ENCODE data around the gene OR5B2.
"Not testable (repeated sequence)": the region's sequence is repeated elsewhere in the genome, so short reads cannot be mapped to it uniquely, and the experiment has no call there.

OR5B2 gene

GRCh38 chr11:58428021-58428420 lies at the start of gene OR5B2:
TSS of gene OR5B2 (minus strand) at chr11:58428121. CDS start at chr11:58423261, 4,860 bp downstream.
- no peak for DNase-seq (ENCODE audit: low spot score)

- DNase-seq (ENCODE audit: low spot score): no peak
Observed at GRCh38 chr11:58471892-58472291, 44.0 kb upstream of the OR5B2 start.

- no peak for DNase-seq (ENCODE audit: low spot score)
Observed at GRCh38 chr11:58466293-58466692, 38.4 kb upstream of the OR5B2 start.

- DNase-seq (ENCODE audit: low spot score): no peak
Observed at GRCh38 chr11:58465690-58466089, 37.8 kb upstream of the OR5B2 start.

GRCh38 chr11:58451585-58451984 lies 23.7 kb upstream of the OR5B2 start:
- DNase-seq (ENCODE audit: low spot score): no peak

- DNase-seq (ENCODE audit: low spot score): no peak
Observed at GRCh38 chr11:58446294-58446693, 18.4 kb upstream of the OR5B2 start.

- DNase-seq (ENCODE audit: low spot score): no peak
Observed at GRCh38 chr11:58444300-58444699, 16.4 kb upstream of the OR5B2 start.

- no peak for DNase-seq (ENCODE audit: low spot score)
Observed at GRCh38 chr11:58442136-58442535, 14.2 kb upstream of the OR5B2 start, which contains the start of gene OR5B12. TSS of gene OR5B12 (minus strand) at chr11:58442236. CDS start at chr11:58440151, 2,085 bp downstream.

GRCh38 chr11:58438486-58438885 lies 10.6 kb upstream of the OR5B2 start:
- DNase-seq (ENCODE audit: low spot score): no peak

GRCh38 chr11:58434217-58434616 lies 6.3 kb upstream of the OR5B2 start:
- DNase-seq (ENCODE audit: low spot score): no peak

GRCh38 chr11:58433638-58434203 lies 5.8 kb upstream of the OR5B2 start:
- DNase-seq (ENCODE audit: low spot score): no peak

- DNase-seq (ENCODE audit: low spot score): no peak
Observed at GRCh38 chr11:58429273-58429672, 1.4 kb upstream of the OR5B2 start.

- no peak for DNase-seq (ENCODE audit: low spot score)
Observed at GRCh38 chr11:58406774-58407173, 21.1 kb downstream of the OR5B2 start, which contains the start of gene OR5B3. TSS of gene OR5B3 (minus strand) at chr11:58406874. CDS start at chr11:58403409, 3,465 bp downstream.

- not testable (repeated sequence) for DNase-seq (ENCODE audit: low spot score)
Observed at GRCh38 chr11:58399622-58400021, 28.3 kb downstream of the OR5B2 start.

- DNase-seq (ENCODE audit: low spot score): no peak
Observed at GRCh38 chr11:58395581-58395980, 32.3 kb downstream of the OR5B2 start.

- no peak for DNase-seq (ENCODE audit: low spot score)
Observed at GRCh38 chr11:58394195-58394594, 33.7 kb downstream of the OR5B2 start.

GRCh38 chr11:58392746-58393145 lies 35.2 kb downstream of the OR5B2 start:
- DNase-seq (ENCODE audit: low spot score): no peak

- no peak for DNase-seq (ENCODE audit: low spot score)
Observed at GRCh38 chr11:58391879-58392278, 36.0 kb downstream of the OR5B2 start.

- DNase-seq (ENCODE audit: low spot score): no peak
Observed at GRCh38 chr11:58390551-58391063, 37.3 kb downstream of the OR5B2 start.

Data from putamen (tissue), 1 donor.